Measurements from ENCODE around the gene KCNMB2. TPM values are rescaled to one million over a fixed set of nuclear protein-coding genes. Genes with fewer than 3 reads are reported as not detected.

The KCNMB2 gene
- 29.3 TPM for total RNA-seq

DNA sequence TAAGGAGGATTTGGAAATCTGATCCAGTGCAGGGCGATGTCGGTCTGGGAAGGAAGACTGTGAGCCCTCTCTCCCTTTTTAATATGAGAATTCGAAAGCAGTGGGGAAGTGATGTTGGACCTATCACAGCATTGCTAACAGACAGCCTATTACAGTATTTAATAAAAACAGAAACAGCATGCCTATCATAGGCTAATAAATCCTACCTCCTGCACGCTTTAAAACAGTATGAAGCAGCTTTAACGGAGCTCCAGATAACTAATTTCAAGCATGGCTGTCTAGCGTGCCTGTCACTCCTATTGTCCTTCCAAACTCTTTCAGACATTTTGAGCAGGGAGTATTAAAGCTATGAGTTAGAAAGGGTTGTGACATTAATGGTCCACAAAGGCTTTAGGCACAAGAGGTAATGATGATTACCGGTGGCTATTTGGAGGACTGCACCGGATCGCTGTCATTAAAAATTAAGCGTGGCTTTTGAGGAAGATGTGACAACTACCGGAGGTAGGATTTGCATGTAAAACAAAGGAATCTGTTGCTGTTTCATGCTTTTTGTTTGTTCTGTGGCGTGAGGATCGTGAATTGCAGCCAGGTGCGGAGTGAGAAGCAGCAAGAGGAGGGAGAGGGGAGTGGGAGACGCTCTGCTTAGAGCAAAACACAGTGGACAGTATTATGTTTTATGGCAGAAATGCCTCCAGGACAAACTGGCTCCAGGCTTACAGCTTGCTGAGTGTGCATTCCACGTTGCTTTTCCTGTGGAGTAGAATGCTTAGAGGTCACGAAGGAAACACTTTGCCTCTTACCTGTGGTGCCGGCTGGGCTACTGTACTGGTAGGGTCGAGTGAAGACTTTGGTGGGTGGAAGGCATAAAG is at the start of gene KCNMB2:
Gene KCNMB2, plus strand, starts transcription at position 226 of the 869 bp plus-strand sequence.

Data from metanephros (tissue), 1 donor.